Neural cell (in vitro differentiated cells): ENCODE measurements around the gene NELL1. TPM values are rescaled to one million over a fixed set of nuclear protein-coding genes. Genes with fewer than 3 reads are reported as not detected.

ENCODE experiments used
- H2AFZ ChIP-seq: fragments of 200-600, 300-800 bp; sonication (generic), shearing (Covaris generic); 2 replicates; pipeline ENCODE4 v1.6.0; 2014; ENCODE audit warnings: low read depth, mild to moderate bottlenecking, antibody characterized with exemption, low read length, moderate library complexity
- H3F3A ChIP-seq: fragments of 200-600 bp; shearing (Covaris generic); 2 replicates; pipeline ENCODE4 v1.6.1; 2016; ENCODE audit warnings: mild to moderate bottlenecking, moderate library complexity, mixed read lengths, antibody characterized with exemption, low read length; ENCODE audit not compliant: insufficient read depth, poor library complexity, severe bottlenecking
- H3K27ac ChIP-seq: fragments of 200-600, 300-800 bp; sonication (generic), shearing (Covaris generic); 2 replicates; pipeline ENCODE4 v1.5.1; 2014; ENCODE audit warnings: mild to moderate bottlenecking, low read length, moderate library complexity
- H3K27me3 ChIP-seq: fragments of 300-800, 200-600 bp; sonication (generic), shearing (Covaris generic); 2 replicates; pipeline ENCODE4 v1.6.0; 2014; ENCODE audit warnings: mild to moderate bottlenecking, low read depth, low read length, moderate library complexity; ENCODE audit not compliant: insufficient read depth
- H3K36me3 ChIP-seq: fragments of 300-800, 200-600 bp; sonication (generic), shearing (Covaris generic); 2 replicates; pipeline ENCODE4 v1.5.1; 2014; ENCODE audit warnings: mild to moderate bottlenecking, antibody characterized with exemption, low read length, moderate library complexity; ENCODE audit not compliant: insufficient read depth
- H3K4me2 ChIP-seq: fragments of 300-800, 200-600 bp; sonication (generic), shearing (Covaris generic); 2 replicates; pipeline ENCODE4 v1.6.0; 2014; ENCODE audit warnings: mild to moderate bottlenecking, low read length
- H3K4me3 ChIP-seq: fragments of 300-800, 200-600 bp; sonication (generic), shearing (Covaris generic); 2 replicates; pipeline ENCODE4 v1.5.1; 2014; ENCODE audit warnings: mild to moderate bottlenecking, low read length, moderate library complexity
- H3K79me2 ChIP-seq: fragments of 200-600 bp; shearing (Covaris generic); replicated peaks from 2 replicates; pipeline ENCODE4 v1.6.0; 2014; ENCODE audit warnings: mild to moderate bottlenecking, low read length, moderate library complexity; ENCODE audit not compliant: insufficient read depth
- H3K9ac ChIP-seq: fragments of 300-800, 200-600 bp; sonication (generic), shearing (Covaris generic); 2 replicates; pipeline ENCODE4 v1.6.1; 2016; ENCODE audit warnings: mild to moderate bottlenecking, low read length, mixed read lengths
- H3K9me2 ChIP-seq: fragments of 200-600 bp; shearing (Covaris generic); 2 replicates; pipeline ENCODE4 v1.6.1; 2016; ENCODE audit warnings: mild to moderate bottlenecking, low read length, mixed read lengths; ENCODE audit not compliant: insufficient read depth
- H3K9me3 ChIP-seq: fragments of 200-600, 300-800 bp; sonication (generic), shearing (Covaris generic); 2 replicates; pipeline ENCODE4 v1.6.1; 2016; ENCODE audit warnings: mild to moderate bottlenecking, mixed run types, low read length, moderate library complexity, mixed read lengths
- H4K20me1 ChIP-seq: fragments of 200-600 bp; shearing (Covaris generic); 2 replicates; pipeline ENCODE4 v1.6.1; 2016; ENCODE audit warnings: mild to moderate bottlenecking, mixed run types; ENCODE audit not compliant: insufficient read depth
- EP300 ChIP-seq: fragments of 450-650 bp; conservative IDR thresholded peaks from 2 replicates; pipeline ENCODE4 v1.6.1; 2014; ENCODE audit warnings: antibody characterized with exemption, mild to moderate bottlenecking, moderate library complexity; ENCODE audit not compliant: poor library complexity, severe bottlenecking
- EZH2 ChIP-seq: fragments of 200-600, 300-800 bp; shearing (Covaris generic), sonication (generic); IDR thresholded peaks from 2 replicates; pipeline ENCODE4 v1.6.1; 2014; ENCODE audit warnings: antibody characterized with exemption, low read length, borderline replicate concordance, mild to moderate bottlenecking; ENCODE audit not compliant: insufficient read depth, poor library complexity, severe bottlenecking
- MXI1 ChIP-seq: fragments of 450-650 bp; conservative IDR thresholded peaks from 2 replicates; pipeline ENCODE4 v1.6.1; 2014; ENCODE audit warnings: antibody characterized with exemption, mild to moderate bottlenecking; ENCODE audit not compliant: poor library complexity, severe bottlenecking
- POLR2AphosphoS5 ChIP-seq: IDR thresholded peaks from 2 replicates; pipeline ENCODE4 v1.6.1; 2012
- RAD21 ChIP-seq: fragments of 450-650 bp; conservative IDR thresholded peaks from 2 replicates; pipeline ENCODE4 v1.6.1; 2014; ENCODE audit warnings: antibody characterized with exemption, mild to moderate bottlenecking, moderate library complexity
- SMC3 ChIP-seq: fragments of 450-650 bp; conservative IDR thresholded peaks from 2 replicates; pipeline ENCODE4 v1.6.1; 2014; ENCODE audit warnings: antibody characterized with exemption, mild to moderate bottlenecking, moderate library complexity; ENCODE audit not compliant: poor library complexity
- TAF1 ChIP-seq: IDR thresholded peaks from 2 replicates; pipeline ENCODE4 v1.6.1; 2012; ENCODE audit warnings: low read depth
- polyA plus RNA-seq: library from polyadenylated mRNA; depleted of rRNA; stranded (reverse); fragments of >200 nt; gene quantifications from 2 replicates; pipeline ENCODE4 v1.2.3, GENCODE V29; 2014
- TF ChIP-seq, protein P1 (sequence below): fragments of 450-650 bp; IDR thresholded peaks from 2 replicates; pipeline ENCODE4 v1.5.1; 2014; ENCODE audit warnings: antibody characterized with exemption, mild to moderate bottlenecking, moderate library complexity; ENCODE audit not compliant: poor library complexity, severe bottlenecking
- TF ChIP-seq, protein P2 (sequence below): IDR thresholded peaks from 2 replicates; pipeline ENCODE4 v1.6.1; 2012; ENCODE audit warnings: borderline replicate concordance

The NELL1 gene
- polyA plus RNA-seq, 1 donor from 2014 or later = 70.4 TPM

DNA sequence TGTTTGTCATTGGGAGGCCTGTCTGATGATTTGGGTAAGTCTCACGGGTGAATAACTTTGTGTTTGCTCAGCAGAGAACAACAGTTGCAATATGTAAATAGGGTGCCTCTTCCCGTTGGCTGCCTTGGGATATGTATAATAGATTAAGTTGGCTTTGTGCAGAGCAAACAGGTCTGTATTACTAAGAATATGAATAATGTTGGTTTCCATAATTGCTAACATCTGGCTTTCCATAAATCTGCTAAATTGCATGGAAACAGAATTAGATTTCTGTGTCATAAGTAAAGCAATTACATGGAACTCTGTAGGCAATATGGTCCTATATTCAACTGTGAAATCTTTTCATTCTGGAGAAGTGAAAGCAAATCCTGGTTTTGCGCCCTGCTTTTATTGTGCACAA, 887.5 kb downstream of the NELL1 start:
- no peak for TF ChIP-seq TAF1
- TF ChIP-seq, protein P1, sequence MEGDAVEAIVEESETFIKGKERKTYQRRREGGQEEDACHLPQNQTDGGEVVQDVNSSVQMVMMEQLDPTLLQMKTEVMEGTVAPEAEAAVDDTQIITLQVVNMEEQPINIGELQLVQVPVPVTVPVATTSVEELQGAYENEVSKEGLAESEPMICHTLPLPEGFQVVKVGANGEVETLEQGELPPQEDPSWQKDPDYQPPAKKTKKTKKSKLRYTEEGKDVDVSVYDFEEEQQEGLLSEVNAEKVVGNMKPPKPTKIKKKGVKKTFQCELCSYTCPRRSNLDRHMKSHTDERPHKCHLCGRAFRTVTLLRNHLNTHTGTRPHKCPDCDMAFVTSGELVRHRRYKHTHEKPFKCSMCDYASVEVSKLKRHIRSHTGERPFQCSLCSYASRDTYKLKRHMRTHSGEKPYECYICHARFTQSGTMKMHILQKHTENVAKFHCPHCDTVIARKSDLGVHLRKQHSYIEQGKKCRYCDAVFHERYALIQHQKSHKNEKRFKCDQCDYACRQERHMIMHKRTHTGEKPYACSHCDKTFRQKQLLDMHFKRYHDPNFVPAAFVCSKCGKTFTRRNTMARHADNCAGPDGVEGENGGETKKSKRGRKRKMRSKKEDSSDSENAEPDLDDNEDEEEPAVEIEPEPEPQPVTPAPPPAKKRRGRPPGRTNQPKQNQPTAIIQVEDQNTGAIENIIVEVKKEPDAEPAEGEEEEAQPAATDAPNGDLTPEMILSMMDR = no peak
- TF ChIP-seq EZH2 = no peak
- TF ChIP-seq RAD21 = no peak
- no peak for TF ChIP-seq MXI1
- no peak for TF ChIP-seq SMC3
- no peak for TF ChIP-seq POLR2AphosphoS5
- TF ChIP-seq EP300 = no peak
- TF ChIP-seq, protein P2, sequence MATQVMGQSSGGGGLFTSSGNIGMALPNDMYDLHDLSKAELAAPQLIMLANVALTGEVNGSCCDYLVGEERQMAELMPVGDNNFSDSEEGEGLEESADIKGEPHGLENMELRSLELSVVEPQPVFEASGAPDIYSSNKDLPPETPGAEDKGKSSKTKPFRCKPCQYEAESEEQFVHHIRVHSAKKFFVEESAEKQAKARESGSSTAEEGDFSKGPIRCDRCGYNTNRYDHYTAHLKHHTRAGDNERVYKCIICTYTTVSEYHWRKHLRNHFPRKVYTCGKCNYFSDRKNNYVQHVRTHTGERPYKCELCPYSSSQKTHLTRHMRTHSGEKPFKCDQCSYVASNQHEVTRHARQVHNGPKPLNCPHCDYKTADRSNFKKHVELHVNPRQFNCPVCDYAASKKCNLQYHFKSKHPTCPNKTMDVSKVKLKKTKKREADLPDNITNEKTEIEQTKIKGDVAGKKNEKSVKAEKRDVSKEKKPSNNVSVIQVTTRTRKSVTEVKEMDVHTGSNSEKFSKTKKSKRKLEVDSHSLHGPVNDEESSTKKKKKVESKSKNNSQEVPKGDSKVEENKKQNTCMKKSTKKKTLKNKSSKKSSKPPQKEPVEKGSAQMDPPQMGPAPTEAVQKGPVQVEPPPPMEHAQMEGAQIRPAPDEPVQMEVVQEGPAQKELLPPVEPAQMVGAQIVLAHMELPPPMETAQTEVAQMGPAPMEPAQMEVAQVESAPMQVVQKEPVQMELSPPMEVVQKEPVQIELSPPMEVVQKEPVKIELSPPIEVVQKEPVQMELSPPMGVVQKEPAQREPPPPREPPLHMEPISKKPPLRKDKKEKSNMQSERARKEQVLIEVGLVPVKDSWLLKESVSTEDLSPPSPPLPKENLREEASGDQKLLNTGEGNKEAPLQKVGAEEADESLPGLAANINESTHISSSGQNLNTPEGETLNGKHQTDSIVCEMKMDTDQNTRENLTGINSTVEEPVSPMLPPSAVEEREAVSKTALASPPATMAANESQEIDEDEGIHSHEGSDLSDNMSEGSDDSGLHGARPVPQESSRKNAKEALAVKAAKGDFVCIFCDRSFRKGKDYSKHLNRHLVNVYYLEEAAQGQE = no peak
- H4K20me1 ChIP-seq = no peaks in the 10 kb centered on the region
- H3K4me2 ChIP-seq = no peak overlapping the region
- no peaks in the 10 kb centered on the region for H3K9me2 ChIP-seq
- H3K36me3 ChIP-seq = no peaks in the 10 kb centered on the region
- no peaks in the 10 kb centered on the region for H3K9me3 ChIP-seq
- no peak overlapping the region for H2AFZ ChIP-seq
- H3K27ac ChIP-seq = no peak overlapping the region
- H3K4me3 ChIP-seq = no peak overlapping the region
- no peaks in the 10 kb centered on the region for H3F3A ChIP-seq
- no peaks in the 10 kb centered on the region for H3K27me3 ChIP-seq
- no peaks in the 10 kb centered on the region for H3K79me2 ChIP-seq
- H3K9ac ChIP-seq = no peak overlapping the region

DNA sequence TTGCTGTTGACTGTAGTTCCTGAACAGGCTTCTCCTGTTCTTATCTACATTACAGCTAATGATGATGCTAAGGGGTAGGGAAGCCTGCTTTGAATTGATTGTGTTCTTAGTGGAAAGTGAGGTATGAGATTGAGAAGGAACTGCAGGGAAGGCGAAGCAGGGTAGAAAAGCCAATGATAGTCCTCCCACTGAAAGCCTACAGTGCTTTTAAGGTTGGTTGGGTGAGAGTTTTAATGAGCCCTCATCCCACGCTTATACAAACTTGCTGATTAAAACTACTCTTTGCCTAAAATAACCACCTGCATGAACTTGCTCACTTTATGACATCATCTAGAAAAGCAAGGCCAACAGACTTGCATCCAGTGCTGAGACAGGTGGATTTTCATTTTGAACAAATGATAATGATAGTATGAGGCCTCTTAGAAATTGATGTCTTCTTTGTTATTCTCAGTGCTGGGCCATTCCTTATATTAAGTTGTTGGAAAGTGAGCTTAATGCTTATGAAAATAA, 891.1 kb downstream of the NELL1 start:
- H3K36me3 ChIP-seq = no peaks in the 10 kb centered on the region
- no peaks in the 10 kb centered on the region for H3F3A ChIP-seq
- H3K27me3 ChIP-seq = no peaks in the 10 kb centered on the region
- H3K9me2 ChIP-seq = no peaks in the 10 kb centered on the region
- H3K9ac ChIP-seq = no peak overlapping the region
- H3K4me2 ChIP-seq = no peak overlapping the region
- H3K27ac ChIP-seq = no peak overlapping the region
- no peak overlapping the region for H3K4me3 ChIP-seq
- H3K79me2 ChIP-seq = no peaks in the 10 kb centered on the region
- H2AFZ ChIP-seq = no peak overlapping the region
- H3K9me3 ChIP-seq = no peaks in the 10 kb centered on the region
- no peak for TF ChIP-seq RAD21
- TF ChIP-seq TAF1 = no peak
- no peak for TF ChIP-seq SMC3
- no peak for TF ChIP-seq EZH2
- no peak for TF ChIP-seq MXI1
- no peak for TF ChIP-seq EP300
- TF ChIP-seq, protein P1 = no peak
- no peak for TF ChIP-seq POLR2AphosphoS5
- TF ChIP-seq, protein P2 = no peak
- no peaks in the 10 kb centered on the region for H4K20me1 ChIP-seq
